Measurements from ENCODE around the gene AHCTF1. TPM values are rescaled to one million over a fixed set of nuclear protein-coding genes. Genes with fewer than 3 reads are reported as not detected.
A peak's percentile ranks its signal among the peaks of the same experiment; 100 is the strongest.

Gene AHCTF1
- total and polyA plus RNA-seq, 9 of the 15 experiments (the other 6 are each of a cell fraction or from before 2014, with no cell fraction given): 9.4 to 102 (median 47.6) TPM

- ChIA-PET CTCF (ENCODE audit: low intra/inter-chr PET ratio) (no interaction called here), POLR2A (interaction anchor here (1.3 kb wide), 1 partner anchor 9 kb away, joined by 5 read pairs; no protein-coding TSS in a partner anchor)
- Histone ChIP-seq H3K4me2 (ENCODE audit: insufficient read depth, low read length) (no peak overlapping the region), H3K27me3 (ENCODE audit: control insufficient read depth in 2 of 2, insufficient read depth in 2 of 2, low read length in 2 of 2) (no peaks in the 10 kb centered on the region), H3K36me3 (ENCODE audit: control insufficient read depth, insufficient read depth, low read length) (peaks cover 78% of the 10 kb centered on the region), H3K27ac (ENCODE audit: extremely low read depth, low read depth, low read length) (no peak overlapping the region), H3K9ac (ENCODE audit: insufficient read depth in 1 of 2, low read depth in 2 of 2, low read length in 2 of 2) (no peak overlapping the region), H3K4me1 (replicated peaks in 1 of 2; ENCODE audit: control insufficient read depth in 2 of 2, insufficient read depth in 2 of 2, low read length in 2 of 2) (no peaks in the 10 kb centered on the region), H3K4me3 (no peak overlapping the region), H4K20me1 (replicated peaks; ENCODE audit: control insufficient read depth, insufficient read depth, low read length) (no peaks in the 10 kb centered on the region), H3K79me2 (ENCODE audit: control insufficient read depth, insufficient read depth, low read length) (peaks cover 5% of the 10 kb centered on the region; the same call in 2 of the 3 replicates), H2AFZ (ENCODE audit: low read depth, low read length) (no peak overlapping the region), H3K9me3 (replicated peaks; ENCODE audit: control insufficient read depth, insufficient read depth, low read depth, low read length) (no peaks in the 10 kb centered on the region), H3K9me1 (ENCODE audit: control insufficient read depth, insufficient read depth, low read length) (no peaks in the 10 kb centered on the region)
- no peak for ATAC-seq
- intact Hi-C loops (cut with micrococcal nuclease) (no loop called here), in situ Hi-C loops (cut with MboI) (no loop called here)
- 88% methylated on average over 5 of the region's 5 CpGs for WGBS (ENCODE audit: insufficient coverage, low coverage, missing lambda C conversion rate)
- TSS peak; percentile 3 for BruUV-seq (replicated peaks)
- FAIRE-seq: no peak
- no peak for DNase-seq (ENCODE audit: extremely low read depth in 1 of 4, low spot score in 3 of 4)
- no peak for TF ChIP-seq BRF1 (IDR thresholded peaks at IDR 0.05; ENCODE audit: borderline replicate concordance, extremely low read depth, insufficient read length)
- TF ChIP-seq ZNF253 (CRISPR knock-in tag; conservative IDR thresholded peaks at IDR 0.05): no peak
- no peak for TF ChIP-seq MEF2A (IDR thresholded peaks at IDR 0.05; ENCODE audit: control insufficient read depth, low read depth, low read length)
- no peak for TF ChIP-seq ZNF146 (CRISPR knock-in tag; IDR thresholded peaks at IDR 0.05; ENCODE audit: unreplicated experiment)
- TF ChIP-seq, protein P1, sequence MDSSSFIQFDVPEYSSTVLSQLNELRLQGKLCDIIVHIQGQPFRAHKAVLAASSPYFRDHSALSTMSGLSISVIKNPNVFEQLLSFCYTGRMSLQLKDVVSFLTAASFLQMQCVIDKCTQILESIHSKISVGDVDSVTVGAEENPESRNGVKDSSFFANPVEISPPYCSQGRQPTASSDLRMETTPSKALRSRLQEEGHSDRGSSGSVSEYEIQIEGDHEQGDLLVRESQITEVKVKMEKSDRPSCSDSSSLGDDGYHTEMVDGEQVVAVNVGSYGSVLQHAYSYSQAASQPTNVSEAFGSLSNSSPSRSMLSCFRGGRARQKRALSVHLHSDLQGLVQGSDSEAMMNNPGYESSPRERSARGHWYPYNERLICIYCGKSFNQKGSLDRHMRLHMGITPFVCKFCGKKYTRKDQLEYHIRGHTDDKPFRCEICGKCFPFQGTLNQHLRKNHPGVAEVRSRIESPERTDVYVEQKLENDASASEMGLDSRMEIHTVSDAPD (CRISPR knock-in tag; IDR thresholded peaks at IDR 0.05): no peak
- no peak for TF ChIP-seq ZNF24 (IDR thresholded peaks at IDR 0.05)
- no peak for TF ChIP-seq PPARD (CRISPR knock-in tag; IDR thresholded peaks at IDR 0.05)
- no peak for TF ChIP-seq KLF1 (tag; IDR thresholded peaks at IDR 0.05)
- TF ChIP-seq REST (IDR thresholded peaks at IDR 0.05; ENCODE audit: borderline replicate concordance): no peak
- TF ChIP-seq REST (CRISPR knock-in tag; IDR thresholded peaks at IDR 0.05; ENCODE audit: low read depth): no peak
- TF ChIP-seq ZNF224 (CRISPR knock-in tag; IDR thresholded peaks at IDR 0.05): no peak
- TF ChIP-seq, protein P2, sequence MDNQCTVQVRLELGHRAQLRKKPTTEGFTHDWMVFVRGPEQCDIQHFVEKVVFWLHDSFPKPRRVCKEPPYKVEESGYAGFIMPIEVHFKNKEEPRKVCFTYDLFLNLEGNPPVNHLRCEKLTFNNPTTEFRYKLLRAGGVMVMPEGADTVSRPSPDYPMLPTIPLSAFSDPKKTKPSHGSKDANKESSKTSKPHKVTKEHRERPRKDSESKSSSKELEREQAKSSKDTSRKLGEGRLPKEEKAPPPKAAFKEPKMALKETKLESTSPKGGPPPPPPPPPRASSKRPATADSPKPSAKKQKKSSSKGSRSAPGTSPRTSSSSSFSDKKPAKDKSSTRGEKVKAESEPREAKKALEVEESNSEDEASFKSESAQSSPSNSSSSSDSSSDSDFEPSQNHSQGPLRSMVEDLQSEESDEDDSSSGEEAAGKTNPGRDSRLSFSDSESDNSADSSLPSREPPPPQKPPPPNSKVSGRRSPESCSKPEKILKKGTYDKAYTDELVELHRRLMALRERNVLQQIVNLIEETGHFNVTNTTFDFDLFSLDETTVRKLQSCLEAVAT (IDR thresholded peaks at IDR 0.05): no peak
- no peak for TF ChIP-seq KDM4B (IDR thresholded peaks at IDR 0.05; ENCODE audit: borderline replicate concordance in 2 of 2, low read depth in 1 of 2)
- TF ChIP-seq ZNF239 (CRISPR knock-in tag; IDR thresholded peaks at IDR 0.05): no peak
These were observed 87.9 kb downstream of the AHCTF1 start for GRCh38 chr1:246843876-246844275.

Measured in K562 (cell line).